Smooth muscle cell (in vitro differentiated cells): ENCODE results near the gene PARN. TPM values are rescaled to one million over a fixed set of nuclear protein-coding genes. Genes with fewer than 3 reads are reported as not detected.
"Not testable (repeated sequence)": the region's sequence is repeated elsewhere in the genome, so short reads cannot be mapped to it uniquely, and the experiment has no call there.

Source experiments
- DNase-seq: peaks from one replicate; lab custom pipeline; 2025; ENCODE audit not compliant: unreplicated experiment; lab: John Stamatoyannopoulos, UW
- H2AFZ ChIP-seq: fragments of 200-600 bp; sonication (generic); 2 replicates; pipeline ENCODE4 v1.6.0; 2016; ENCODE audit warnings: antibody characterized with exemption, low read depth, mild to moderate bottlenecking
- H3F3A ChIP-seq: fragments of 200-600 bp; sonication (generic); 2 replicates; pipeline ENCODE4 v1.6.0; 2017; ENCODE audit warnings: antibody characterized with exemption, low read depth
- H3K27ac ChIP-seq: fragments of 200-600 bp; sonication (generic); 2 replicates; pipeline ENCODE4 v1.5.1; 2016; ENCODE audit warnings: low read depth, mild to moderate bottlenecking
- H3K27me3 ChIP-seq: fragments of 200-600 bp; sonication (generic); 2 replicates; pipeline ENCODE4 v1.6.1; 2016; ENCODE audit warnings: low read depth, mild to moderate bottlenecking
- H3K36me3 ChIP-seq: fragments of 200-600 bp; sonication (generic); 2 replicates; pipeline ENCODE4 v1.5.1; 2016; ENCODE audit warnings: low read depth
- H3K4me1 ChIP-seq: fragments of 200-600 bp; sonication (generic); 2 replicates; pipeline ENCODE4 v1.5.1; 2016; ENCODE audit warnings: low read depth
- H3K4me2 ChIP-seq: fragments of 200-600 bp; sonication (generic); 2 replicates; pipeline ENCODE4 v1.6.0; 2016; ENCODE audit warnings: mild to moderate bottlenecking
- H3K4me3 ChIP-seq: fragments of 200-600 bp; sonication (generic); 2 replicates; pipeline ENCODE4 v1.5.1; 2016; ENCODE audit warnings: mild to moderate bottlenecking
- H3K79me2 ChIP-seq: fragments of 200-600 bp; sonication (generic); 2 replicates; pipeline ENCODE4 v1.6.0; 2016; ENCODE audit warnings: low read depth, mild to moderate bottlenecking
- H3K9ac ChIP-seq: fragments of 200-600 bp; sonication (generic); 2 replicates; pipeline ENCODE4 v1.6.0; 2016; ENCODE audit warnings: low read depth
- H3K9me3 ChIP-seq: fragments of 200-600 bp; sonication (generic); replicated peaks from 2 replicates; pipeline ENCODE4 v1.5.1; 2016; ENCODE audit warnings: low read depth
- H4K20me1 ChIP-seq: fragments of 200-600 bp; sonication (generic); 2 replicates; pipeline ENCODE4 v1.6.0; 2016; ENCODE audit warnings: low read depth
- CTCF ChIP-seq: fragments of 200-600 bp; sonication (generic); IDR thresholded peaks from 2 replicates; pipeline ENCODE4 v1.5.1; 2017; ENCODE audit warnings: borderline replicate concordance, mild to moderate bottlenecking, antibody characterized with exemption; ENCODE audit not compliant: insufficient read depth, poor library complexity, severe bottlenecking
- WGBS: methylation state at CpG from one replicate; pipeline ENCODE4 v1.1.7; 2016; ENCODE audit warnings: low lambda C conversion rate; 5-methylcytosine and 5-hydroxymethylcytosine counted together
- polyA plus RNA-seq: library from polyadenylated mRNA; unstranded; fragments of >200 nt; fragmentation: Nextera tagmentation; extraction: Ambion mirVana; gene quantifications from 2 replicates; pipeline ENCODE4 v1.2.1, GENCODE V29; 2016
- total RNA-seq: library from RNA; depleted of rRNA; stranded (reverse); fragments of >200 nt; gene quantifications from 2 replicates; pipeline ENCODE4 v1.2.3, GENCODE V29; 2014

Gene PARN
- total and polyA plus RNA-seq, 2 experiments from 2014 or later = 22.2 to 24.6 TPM

GRCh38 chr16:14436401-14436955, 193.6 kb downstream of the PARN start:
- Histone ChIP-seq H2AFZ (no peak overlapping the region), H3K4me2 (no peak overlapping the region), H3K9me3 (no peaks in the 10 kb centered on the region), H3K79me2 (no peaks in the 10 kb centered on the region), H3K36me3 (no peaks in the 10 kb centered on the region), H3K27me3 (no peaks in the 10 kb centered on the region), H4K20me1 (no peaks in the 10 kb centered on the region), H3K9ac (no peak overlapping the region), H3F3A (no peaks in the 10 kb centered on the region), H3K4me3 (no peak overlapping the region), H3K27ac (no peak overlapping the region), H3K4me1 (no peaks in the 10 kb centered on the region)
- WGBS = 81% methylated on average over 13 of the region's 13 CpGs
- TF ChIP-seq CTCF = no peak
- DNase-seq = no peak

- H3K9me3 ChIP-seq = no peaks in the 10 kb centered on the region
- H3K4me2 ChIP-seq = no peak overlapping the region
- no peak for DNase-seq
- H3K9ac ChIP-seq = no peak overlapping the region
- no peaks in the 10 kb centered on the region for H3K36me3 ChIP-seq
- H3F3A ChIP-seq = no peaks in the 10 kb centered on the region
- 70% methylated on average over 8 of the region's 8 CpGs for WGBS
- no peak overlapping the region for H3K27ac ChIP-seq
- H3K27me3 ChIP-seq = no peaks in the 10 kb centered on the region
- no peak overlapping the region for H3K4me3 ChIP-seq
- H4K20me1 ChIP-seq = no peaks in the 10 kb centered on the region
- no peak overlapping the region for H2AFZ ChIP-seq
- H3K4me1 ChIP-seq = no peaks in the 10 kb centered on the region
- no peak for TF ChIP-seq CTCF
- no peaks in the 10 kb centered on the region for H3K79me2 ChIP-seq
These were observed 195.2 kb downstream of the PARN start for GRCh38 chr16:14434860-14435259.

GRCh38 chr16:14428971-14429637, 201.0 kb downstream of the PARN start:
- not testable (repeated sequence) for H3K4me1 ChIP-seq, H4K20me1 ChIP-seq, H3F3A ChIP-seq, H3K4me3 ChIP-seq, H3K9me3 ChIP-seq, H3K79me2 ChIP-seq, H3K27me3 ChIP-seq, H2AFZ ChIP-seq, H3K27ac ChIP-seq, H3K4me2 ChIP-seq, H3K9ac ChIP-seq, DNase-seq, H3K36me3 ChIP-seq
- WGBS = 90% methylated on average over 14 of the region's 14 CpGs

- no peak overlapping the region for H3K9ac ChIP-seq
- no peaks in the 10 kb centered on the region for H3K79me2 ChIP-seq
- no peaks in the 10 kb centered on the region for H3K4me1 ChIP-seq
- H3F3A ChIP-seq = no peaks in the 10 kb centered on the region
- no peak overlapping the region for H2AFZ ChIP-seq
- no peak for DNase-seq
- no peaks in the 10 kb centered on the region for H3K27me3 ChIP-seq
- H3K9me3 ChIP-seq = no peaks in the 10 kb centered on the region
- no peaks in the 10 kb centered on the region for H4K20me1 ChIP-seq
- no peak for TF ChIP-seq CTCF
- H3K4me3 ChIP-seq = no peak overlapping the region
- peak overlapping the region; percentile 33 for H3K27ac ChIP-seq
- 83% methylated on average over 4 of the region's 4 CpGs for WGBS
- no peaks in the 10 kb centered on the region for H3K36me3 ChIP-seq
- H3K4me2 ChIP-seq = no peak overlapping the region
These were observed 202.0 kb downstream of the PARN start for GRCh38 chr16:14428043-14428442.
